ENCODE results near the gene S100PBP. TPM values are rescaled to one million over a fixed set of nuclear protein-coding genes. Genes with fewer than 3 reads are reported as not detected.

S100PBP gene
- total RNA-seq, 2 experiments from 2014 or later = 75.8 to 78.5 TPM

GRCh38 chr1:32892368-32893197 lies 75.1 kb downstream of the S100PBP start:
- Mint-ChIP-seq H3K27me3 (peaks cover 66% of the 10 kb centered on the region), H3K36me3 (peaks cover 2% of the 10 kb centered on the region), H3K4me3 (peak overlapping the region; percentile 37), H3K27ac (no peak overlapping the region), H3K9me3 (no peaks in the 10 kb centered on the region), H3K4me1 (peaks cover 3% of the 10 kb centered on the region)
- POLR2A ChIA-PET = interaction anchor here (0.6 kb wide), 1 partner anchor 128 kb away, joined by 3 read pairs; no protein-coding TSS in a partner anchor
- DNase-seq (peak; percentile 68), ATAC-seq (ENCODE audit: low read depth) (peak; percentile 70)

DNA sequence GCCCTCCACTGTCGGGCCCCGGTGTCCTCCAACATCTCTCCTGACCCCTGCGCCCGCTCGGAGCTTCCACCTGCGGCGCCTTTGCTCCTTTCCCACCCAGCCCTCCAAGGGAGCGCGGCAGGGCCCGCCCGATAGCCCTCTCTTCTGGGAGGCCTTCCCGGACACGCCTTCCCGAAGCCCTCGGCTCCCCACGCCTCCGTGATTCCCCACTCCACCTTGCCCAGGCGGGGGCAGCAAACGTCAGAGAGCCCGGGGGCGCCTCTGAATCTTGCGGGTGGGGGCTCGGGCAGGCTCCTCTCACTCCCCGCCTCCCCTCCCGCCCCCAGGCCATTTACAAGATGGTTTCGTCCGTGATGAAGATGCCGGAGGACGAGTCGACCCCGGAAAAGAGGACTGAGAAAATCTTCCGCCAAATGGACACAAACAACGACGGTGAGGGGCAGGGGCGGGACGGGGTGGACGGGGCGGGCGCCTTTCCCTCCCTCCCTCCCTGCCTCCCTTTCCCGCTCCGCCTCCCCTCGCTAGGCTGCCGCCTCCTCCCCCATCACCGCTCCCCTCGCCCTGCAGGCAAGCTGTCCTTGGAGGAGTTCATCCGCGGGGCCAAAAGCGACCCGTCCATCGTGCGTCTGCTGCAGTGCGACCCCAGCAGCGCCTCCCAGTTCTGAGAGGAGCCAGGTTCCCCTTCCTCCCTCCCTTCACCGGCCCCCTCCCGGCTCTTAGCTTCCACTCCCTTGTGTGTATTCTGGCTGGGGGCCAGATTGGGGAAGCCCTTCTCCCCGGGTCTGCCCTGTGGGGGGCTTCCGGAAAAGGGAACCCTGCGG lies 76.0 kb downstream of the S100PBP start:
- peaks cover 3% of the 10 kb centered on the region for H3K4me1 Mint-ChIP-seq
- peak; percentile 46 for DNase-seq
- no peak overlapping the region for H3K27ac Mint-ChIP-seq
- POLR2A ChIA-PET = no interaction called here
- H3K9me3 Mint-ChIP-seq = no peaks in the 10 kb centered on the region
- peaks cover 63% of the 10 kb centered on the region for H3K27me3 Mint-ChIP-seq
- peak overlapping the region; percentile 55 for H3K4me3 Mint-ChIP-seq
- peak; percentile 29 for ATAC-seq (ENCODE audit: low read depth)
- H3K36me3 Mint-ChIP-seq = peaks cover 2% of the 10 kb centered on the region

GRCh38 chr1:32894019-32894600 lies 76.7 kb downstream of the S100PBP start:
- DNase-seq (no peak), ATAC-seq (ENCODE audit: low read depth) (no peak)
- peaks cover 2% of the 10 kb centered on the region for H3K36me3 Mint-ChIP-seq
- no peaks in the 10 kb centered on the region for H3K9me3 Mint-ChIP-seq
- H3K27ac Mint-ChIP-seq = no peak overlapping the region
- peaks cover 68% of the 10 kb centered on the region for H3K27me3 Mint-ChIP-seq
- H3K4me3 Mint-ChIP-seq = peak overlapping the region; percentile 54
- POLR2A ChIA-PET = no interaction called here
- H3K4me1 Mint-ChIP-seq = peaks cover 3% of the 10 kb centered on the region

DNA sequence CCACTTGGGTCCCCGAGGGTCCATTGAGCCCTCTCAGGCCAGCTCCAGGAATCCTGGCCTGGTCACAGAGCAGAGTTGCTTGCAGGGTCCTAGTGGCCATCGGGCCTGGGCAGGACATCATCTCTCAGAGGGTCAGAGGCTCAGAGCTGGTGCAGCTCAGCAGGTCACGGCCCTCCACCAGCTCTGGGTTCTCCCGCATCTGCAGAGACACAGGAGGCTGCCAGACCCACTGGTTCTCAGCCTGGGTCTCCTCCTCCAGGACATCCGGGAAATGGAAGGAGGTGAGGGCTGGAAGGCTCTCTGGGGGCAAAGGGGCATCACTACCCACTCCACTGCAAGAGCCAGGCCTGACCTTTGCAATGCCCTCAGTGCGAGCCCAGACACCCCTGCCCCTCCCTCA lies 77.2 kb downstream of the S100PBP start:
- peaks cover 67% of the 10 kb centered on the region for H3K27me3 Mint-ChIP-seq
- POLR2A ChIA-PET = no interaction called here

GRCh38 chr1:32895325-32896215 lies 78.1 kb downstream of the S100PBP start:
- DNase-seq = peak; percentile 27

More for the DNA sequence above, 77.2 kb downstream of the S100PBP start:
- ATAC-seq (ENCODE audit: low read depth) (no peak), DNase-seq (no peak)
- Mint-ChIP-seq H3K27ac (no peak overlapping the region), H3K4me1 (peaks cover 3% of the 10 kb centered on the region), H3K36me3 (peaks cover 2% of the 10 kb centered on the region), H3K4me3 (no peak overlapping the region), H3K9me3 (no peaks in the 10 kb centered on the region)

DNA sequence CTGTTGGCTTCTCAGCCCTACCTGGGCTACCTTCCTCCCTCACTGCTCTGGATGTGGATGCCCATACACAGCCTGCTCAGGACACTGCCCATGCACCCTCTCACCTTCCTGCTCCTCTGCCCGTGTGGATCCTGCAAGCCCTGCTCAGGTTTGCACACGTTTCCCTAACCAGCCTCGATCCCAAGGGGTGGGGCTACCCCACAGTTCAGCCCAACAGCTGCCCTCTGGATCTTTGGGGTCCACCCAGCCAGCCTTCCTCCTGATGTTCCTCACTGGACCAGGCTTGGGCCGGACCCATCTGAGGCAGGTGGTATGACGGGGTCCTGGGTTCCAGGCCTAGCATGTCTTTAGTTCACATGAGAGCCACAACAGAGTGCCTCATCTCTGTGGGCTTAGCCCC lies 79.0 kb downstream of the S100PBP start:
- Mint-ChIP-seq H3K4me1 (peaks cover 3% of the 10 kb centered on the region), H3K9me3 (no peaks in the 10 kb centered on the region), H3K36me3 (peaks cover 2% of the 10 kb centered on the region), H3K27me3 (peaks cover 63% of the 10 kb centered on the region), H3K4me3 (no peak overlapping the region), H3K27ac (no peak overlapping the region)
- ATAC-seq (ENCODE audit: low read depth) = no peak
- POLR2A ChIA-PET = no interaction called here
- DNase-seq = no peak

More at GRCh38 chr1:32895325-32896215, 78.1 kb downstream of the S100PBP start:
- H3K27ac Mint-ChIP-seq = no peak overlapping the region
- POLR2A ChIA-PET = no interaction called here
- peaks cover 69% of the 10 kb centered on the region for H3K27me3 Mint-ChIP-seq
- peaks cover 2% of the 10 kb centered on the region for H3K36me3 Mint-ChIP-seq
- no peaks in the 10 kb centered on the region for H3K9me3 Mint-ChIP-seq
- peaks cover 3% of the 10 kb centered on the region for H3K4me1 Mint-ChIP-seq
- ATAC-seq (ENCODE audit: low read depth) = no peak
- H3K4me3 Mint-ChIP-seq = no peak overlapping the region

DNA sequence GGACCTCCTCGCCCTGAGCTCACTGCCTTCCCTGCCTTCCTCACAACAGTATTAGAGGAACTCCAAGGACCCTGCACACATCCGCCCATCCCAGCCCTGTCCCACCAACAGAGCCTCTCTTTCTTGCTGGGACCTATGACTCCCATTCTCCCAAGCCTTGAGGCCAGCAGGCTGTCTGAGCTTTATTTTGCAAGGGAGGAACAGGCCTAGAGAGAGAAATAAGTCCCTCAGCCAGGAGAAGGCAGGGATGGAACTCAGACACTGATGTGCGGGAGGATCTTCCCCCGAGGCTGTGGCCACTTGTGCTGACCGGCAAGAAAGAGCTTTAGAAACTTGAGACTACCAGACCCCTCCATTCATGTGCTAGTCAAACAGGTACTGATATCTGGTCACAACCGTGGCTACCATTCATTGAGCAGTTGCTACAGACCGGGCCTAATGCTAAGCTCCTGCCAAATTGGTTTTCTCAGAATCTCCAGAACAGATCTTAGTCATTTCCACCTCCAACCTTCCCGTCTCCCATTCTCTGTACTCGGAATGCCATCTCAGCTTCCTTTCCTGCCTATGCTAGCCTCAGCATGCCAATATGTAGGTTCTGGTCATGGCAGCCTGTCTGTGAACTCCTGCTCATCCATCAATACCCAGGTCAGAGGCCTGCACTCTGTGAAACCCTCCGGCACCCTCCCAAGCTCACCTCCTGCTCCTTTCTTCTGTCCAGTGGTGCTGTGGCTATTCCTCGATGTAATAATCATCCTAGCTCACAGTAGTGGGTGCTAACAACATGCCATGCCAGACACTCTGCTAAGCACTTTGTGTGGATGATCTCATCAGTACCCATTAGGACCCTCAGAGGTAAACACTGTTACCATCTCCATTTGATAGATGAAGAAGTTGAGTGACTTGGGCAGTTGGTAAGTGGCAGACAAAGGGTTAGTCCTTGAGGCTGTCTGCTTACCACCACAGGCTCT lies 79.9 kb downstream of the S100PBP start:
- Mint-ChIP-seq H3K27ac (no peak overlapping the region), H3K27me3 (peaks cover 62% of the 10 kb centered on the region), H3K9me3 (no peaks in the 10 kb centered on the region), H3K36me3 (peaks cover 2% of the 10 kb centered on the region), H3K4me1 (peaks cover 7% of the 10 kb centered on the region), H3K4me3 (no peak overlapping the region)
- ATAC-seq (ENCODE audit: low read depth) (no peak), DNase-seq (no peak)
- POLR2A ChIA-PET = no interaction called here

GRCh38 chr1:32898056-32898455 lies 80.6 kb downstream of the S100PBP start:
- H3K9me3 Mint-ChIP-seq = no peaks in the 10 kb centered on the region
- peaks cover 64% of the 10 kb centered on the region for H3K27me3 Mint-ChIP-seq
- H3K4me1 Mint-ChIP-seq = peaks cover 4% of the 10 kb centered on the region
- H3K27ac Mint-ChIP-seq = no peak overlapping the region
- no peak for DNase-seq
- ATAC-seq (ENCODE audit: low read depth) = no peak
- POLR2A ChIA-PET = no interaction called here
- H3K36me3 Mint-ChIP-seq = no peaks in the 10 kb centered on the region
- H3K4me3 Mint-ChIP-seq = no peak overlapping the region

- Mint-ChIP-seq H3K36me3 (no peaks in the 10 kb centered on the region), H3K27ac (no peak overlapping the region), H3K27me3 (peaks cover 62% of the 10 kb centered on the region), H3K4me1 (peaks cover 4% of the 10 kb centered on the region), H3K9me3 (no peaks in the 10 kb centered on the region), H3K4me3 (no peak overlapping the region)
- no peak for DNase-seq
- POLR2A ChIA-PET = no interaction called here
- ATAC-seq (ENCODE audit: low read depth) = no peak
Observed at GRCh38 chr1:32898958-32899357, 81.5 kb downstream of the S100PBP start.

DNA sequence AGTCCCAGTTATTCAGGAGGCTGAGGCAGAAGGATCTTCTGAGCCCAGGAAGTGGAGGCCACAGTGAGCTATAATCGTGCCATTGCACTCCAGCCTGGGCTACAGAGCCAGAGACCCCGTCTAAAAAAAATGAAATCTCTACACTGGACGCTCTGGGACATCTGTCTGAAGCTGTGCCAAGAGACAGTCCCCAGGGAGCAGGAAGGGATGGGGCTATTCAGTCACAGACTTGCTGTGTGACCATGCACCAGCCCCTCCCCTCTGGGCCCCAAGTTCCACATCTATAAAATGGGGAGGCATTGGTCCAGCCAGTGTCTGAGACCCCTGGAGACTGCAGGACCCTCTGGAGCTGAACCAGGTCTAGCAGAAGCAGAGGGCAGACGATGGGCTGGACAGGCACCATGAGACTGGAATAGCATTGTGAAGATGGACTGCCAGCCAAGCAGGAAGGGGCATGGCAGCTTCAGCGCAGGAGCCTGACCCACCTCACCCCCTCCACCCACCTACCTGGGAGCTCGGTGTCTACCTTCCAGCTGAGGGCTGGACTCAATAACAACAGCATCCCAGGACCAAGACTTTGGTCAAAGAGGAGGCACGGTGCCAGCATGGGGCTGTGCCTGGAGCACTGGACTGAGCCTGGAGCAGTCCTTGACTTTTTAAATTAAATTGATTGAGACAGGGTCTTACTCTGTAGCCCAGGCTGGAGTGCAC lies 82.3 kb downstream of the S100PBP start:
- DNase-seq (no peak), ATAC-seq (ENCODE audit: low read depth) (no peak)
- no peak overlapping the region for H3K4me3 Mint-ChIP-seq
- POLR2A ChIA-PET = no interaction called here
- H3K27ac Mint-ChIP-seq = no peak overlapping the region
- no peaks in the 10 kb centered on the region for H3K36me3 Mint-ChIP-seq
- peaks cover 63% of the 10 kb centered on the region for H3K27me3 Mint-ChIP-seq
- no peaks in the 10 kb centered on the region for H3K9me3 Mint-ChIP-seq
- peaks cover 4% of the 10 kb centered on the region for H3K4me1 Mint-ChIP-seq

- H3K36me3 Mint-ChIP-seq = no peaks in the 10 kb centered on the region
- peaks cover 68% of the 10 kb centered on the region for H3K27me3 Mint-ChIP-seq
- H3K4me3 Mint-ChIP-seq = peak overlapping the region; percentile 49
- POLR2A ChIA-PET = no interaction called here
- H3K27ac Mint-ChIP-seq = no peak overlapping the region
- H3K4me1 Mint-ChIP-seq = peaks cover 4% of the 10 kb centered on the region
- DNase-seq = no peak
- no peak for ATAC-seq (ENCODE audit: low read depth)
- H3K9me3 Mint-ChIP-seq = no peaks in the 10 kb centered on the region
Observed at GRCh38 chr1:32900371-32900955, 83.0 kb downstream of the S100PBP start.
